SK-N-MC (cell line): Measurements from ENCODE around the gene TNFAIP2.

ENCODE experiments used
- DNase-seq: peaks from one replicate; pipeline ENCODE4 v3.0.0-alpha.2; 2011; ENCODE audit warnings: low read depth, low spot score
- H3K27ac ChIP-seq: fragments of 200-600 bp; sonication (generic); 2 replicates; pipeline ENCODE4 v1.5.1; 2016; ENCODE audit warnings: mixed run types
- H3K36me3 ChIP-seq: fragments of 200-600 bp; sonication (generic); 2 replicates; pipeline ENCODE4 v1.6.1; 2017; ENCODE audit warnings: antibody characterized with exemption, low read length, mixed read lengths; ENCODE audit not compliant: insufficient read depth
- H3K4me3 ChIP-seq: fragments of 200-600 bp; sonication (generic); 2 replicates; pipeline ENCODE4 v1.5.1; 2016
- H3K9ac ChIP-seq: fragments of 200-600 bp; sonication (generic); 2 replicates; pipeline ENCODE4 v1.8.0; 2017; ENCODE audit warnings: mixed run types, mixed read lengths; ENCODE audit not compliant: insufficient read length
- H3K9me3 ChIP-seq: fragments of 200-600 bp; sonication (generic); 2 replicates; pipeline ENCODE4 v1.6.1; 2017; ENCODE audit warnings: low read depth, mild to moderate bottlenecking, antibody characterized with exemption, low read length, moderate library complexity, mixed read lengths
- EZH2 ChIP-seq: fragments of 200-600 bp; sonication (generic); IDR thresholded peaks from one replicate; pipeline ENCODE4 v1.6.1; 2017; ENCODE audit warnings: antibody characterized with exemption
- FOXP2 ChIP-seq: optimal IDR thresholded peaks from 2 replicates; pipeline ENCODE3; 2011; ENCODE audit warnings: mild to moderate bottlenecking, moderate library complexity; ENCODE audit not compliant: insufficient read depth; ENCODE audit errors: extremely low read length, control extremely low read depth
- POLR2AphosphoS5 ChIP-seq: IDR thresholded peaks from 2 replicates; pipeline ENCODE4 v1.6.1; 2012; ENCODE audit warnings: mild to moderate bottlenecking, low read depth, low read length, borderline replicate concordance

Gene TNFAIP2

GRCh38 chr14:103125098-103126070, 2.1 kb downstream of the TNFAIP2 start:
- Histone ChIP-seq H3K4me3 (no peak overlapping the region), H3K36me3 (no peaks in the 10 kb centered on the region), H3K27ac (no peak overlapping the region), H3K9me3 (no peaks in the 10 kb centered on the region), H3K9ac (no peak overlapping the region)
- no peak for DNase-seq
- TF ChIP-seq FOXP2 (no peak), POLR2AphosphoS5 (no peak), EZH2 (no peak)

GRCh38 chr14:103126088-103126872, 3.0 kb downstream of the TNFAIP2 start:
- H3K9me3 ChIP-seq = no peaks in the 10 kb centered on the region
- no peak for DNase-seq
- H3K4me3 ChIP-seq = no peak overlapping the region
- TF ChIP-seq EZH2 (no peak), POLR2AphosphoS5 (no peak), FOXP2 (no peak)
- H3K27ac ChIP-seq = no peak overlapping the region
- no peaks in the 10 kb centered on the region for H3K36me3 ChIP-seq
- H3K9ac ChIP-seq = no peak overlapping the region

GRCh38 chr14:103126873-103127304, 3.6 kb downstream of the TNFAIP2 start:
- Histone ChIP-seq H3K4me3 (no peak overlapping the region), H3K9ac (no peak overlapping the region), H3K9me3 (no peaks in the 10 kb centered on the region), H3K36me3 (no peaks in the 10 kb centered on the region), H3K27ac (no peak overlapping the region)
- TF ChIP-seq FOXP2 = no peak
- no peak for TF ChIP-seq EZH2
- no peak for TF ChIP-seq POLR2AphosphoS5
- no peak for DNase-seq

- TF ChIP-seq POLR2AphosphoS5 (no peak), EZH2 (no peak), FOXP2 (no peak)
- H3K36me3 ChIP-seq = no peaks in the 10 kb centered on the region
- H3K27ac ChIP-seq = no peak overlapping the region
- no peak overlapping the region for H3K9ac ChIP-seq
- no peak overlapping the region for H3K4me3 ChIP-seq
- H3K9me3 ChIP-seq = no peaks in the 10 kb centered on the region
- DNase-seq = no peak
Measured at GRCh38 chr14:103127356-103127755, 4.1 kb downstream of the TNFAIP2 start.

- Histone ChIP-seq H3K9ac (no peak overlapping the region), H3K9me3 (no peaks in the 10 kb centered on the region), H3K27ac (no peak overlapping the region), H3K36me3 (no peaks in the 10 kb centered on the region), H3K4me3 (no peak overlapping the region)
- no peak for TF ChIP-seq EZH2
- TF ChIP-seq FOXP2 = no peak
- no peak for TF ChIP-seq POLR2AphosphoS5
- DNase-seq = no peak
Measured at GRCh38 chr14:103127861-103128598, 4.8 kb downstream of the TNFAIP2 start.

- Histone ChIP-seq H3K9ac (no peak overlapping the region), H3K9me3 (no peaks in the 10 kb centered on the region), H3K27ac (no peak overlapping the region), H3K4me3 (no peak overlapping the region), H3K36me3 (no peaks in the 10 kb centered on the region)
- TF ChIP-seq POLR2AphosphoS5 = no peak
- TF ChIP-seq EZH2 = no peak
- no peak for TF ChIP-seq FOXP2
- DNase-seq = no peak
Measured at GRCh38 chr14:103128631-103129300, 5.5 kb downstream of the TNFAIP2 start.

GRCh38 chr14:103129301-103130016, 6.2 kb downstream of the TNFAIP2 start:
- H3K9me3 ChIP-seq = no peaks in the 10 kb centered on the region
- no peaks in the 10 kb centered on the region for H3K36me3 ChIP-seq
- H3K4me3 ChIP-seq = no peak overlapping the region
- no peak overlapping the region for H3K27ac ChIP-seq
- no peak for TF ChIP-seq EZH2
- no peak for TF ChIP-seq POLR2AphosphoS5
- no peak for TF ChIP-seq FOXP2
- H3K9ac ChIP-seq = no peak overlapping the region
- DNase-seq = no peak
